Aortic smooth muscle cell (primary cell): ENCODE measurements around the gene OR10J4. TPM values are rescaled to one million over a fixed set of nuclear protein-coding genes. Genes with fewer than 3 reads are reported as not detected.

Source experiments
- total RNA-seq: library from RNA; depleted of rRNA; stranded (reverse); fragments of >200 nt; gene quantifications from 2 replicates; pipeline ENCODE4 v1.2.3, GENCODE V29; 2014

Gene OR10J4
- total RNA-seq = not detected in 2 replicates

GRCh38 chr1:159431904-159432303 is at the start of gene OR10J4:
Gene OR10J4, plus strand, starts transcription at chr1:159432204.

GRCh38 chr1:159439422-159439821 is 7.4 kb downstream of the OR10J4 start, which contains the start of gene OR10J1:
Gene OR10J1, plus strand, starts transcription at chr1:159439722. Its CDS starts 70 bp downstream, at chr1:159439792.

Other genes with a start within 250 kb of the OR10J4 start
- not detected in 2 replicates for gene ACKR1, start 227.3 kb upstream of the OR10J4 start, total RNA-seq
- gene FCER1A, start 129.9 kb upstream of the OR10J4 start, total RNA-seq = not detected in 2 replicates
- not detected in 2 replicates for gene OR10J1, start 7.5 kb downstream of the OR10J4 start, total RNA-seq
- gene OR10J5, start 103.8 kb downstream of the OR10J4 start, total RNA-seq = not detected in 2 replicates
- gene APCS, start 155.6 kb downstream of the OR10J4 start, total RNA-seq = not detected in 2 replicates